Measurements from ENCODE around the gene TRIM37.
"Not testable (repeated sequence)": the region's sequence is repeated elsewhere in the genome, so short reads cannot be mapped to it uniquely, and the experiment has no call there.

TRIM37 gene, protein sequence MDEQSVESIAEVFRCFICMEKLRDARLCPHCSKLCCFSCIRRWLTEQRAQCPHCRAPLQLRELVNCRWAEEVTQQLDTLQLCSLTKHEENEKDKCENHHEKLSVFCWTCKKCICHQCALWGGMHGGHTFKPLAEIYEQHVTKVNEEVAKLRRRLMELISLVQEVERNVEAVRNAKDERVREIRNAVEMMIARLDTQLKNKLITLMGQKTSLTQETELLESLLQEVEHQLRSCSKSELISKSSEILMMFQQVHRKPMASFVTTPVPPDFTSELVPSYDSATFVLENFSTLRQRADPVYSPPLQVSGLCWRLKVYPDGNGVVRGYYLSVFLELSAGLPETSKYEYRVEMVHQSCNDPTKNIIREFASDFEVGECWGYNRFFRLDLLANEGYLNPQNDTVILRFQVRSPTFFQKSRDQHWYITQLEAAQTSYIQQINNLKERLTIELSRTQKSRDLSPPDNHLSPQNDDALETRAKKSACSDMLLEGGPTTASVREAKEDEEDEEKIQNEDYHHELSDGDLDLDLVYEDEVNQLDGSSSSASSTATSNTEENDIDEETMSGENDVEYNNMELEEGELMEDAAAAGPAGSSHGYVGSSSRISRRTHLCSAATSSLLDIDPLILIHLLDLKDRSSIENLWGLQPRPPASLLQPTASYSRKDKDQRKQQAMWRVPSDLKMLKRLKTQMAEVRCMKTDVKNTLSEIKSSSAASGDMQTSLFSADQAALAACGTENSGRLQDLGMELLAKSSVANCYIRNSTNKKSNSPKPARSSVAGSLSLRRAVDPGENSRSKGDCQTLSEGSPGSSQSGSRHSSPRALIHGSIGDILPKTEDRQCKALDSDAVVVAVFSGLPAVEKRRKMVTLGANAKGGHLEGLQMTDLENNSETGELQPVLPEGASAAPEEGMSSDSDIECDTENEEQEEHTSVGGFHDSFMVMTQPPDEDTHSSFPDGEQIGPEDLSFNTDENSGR

DNA sequence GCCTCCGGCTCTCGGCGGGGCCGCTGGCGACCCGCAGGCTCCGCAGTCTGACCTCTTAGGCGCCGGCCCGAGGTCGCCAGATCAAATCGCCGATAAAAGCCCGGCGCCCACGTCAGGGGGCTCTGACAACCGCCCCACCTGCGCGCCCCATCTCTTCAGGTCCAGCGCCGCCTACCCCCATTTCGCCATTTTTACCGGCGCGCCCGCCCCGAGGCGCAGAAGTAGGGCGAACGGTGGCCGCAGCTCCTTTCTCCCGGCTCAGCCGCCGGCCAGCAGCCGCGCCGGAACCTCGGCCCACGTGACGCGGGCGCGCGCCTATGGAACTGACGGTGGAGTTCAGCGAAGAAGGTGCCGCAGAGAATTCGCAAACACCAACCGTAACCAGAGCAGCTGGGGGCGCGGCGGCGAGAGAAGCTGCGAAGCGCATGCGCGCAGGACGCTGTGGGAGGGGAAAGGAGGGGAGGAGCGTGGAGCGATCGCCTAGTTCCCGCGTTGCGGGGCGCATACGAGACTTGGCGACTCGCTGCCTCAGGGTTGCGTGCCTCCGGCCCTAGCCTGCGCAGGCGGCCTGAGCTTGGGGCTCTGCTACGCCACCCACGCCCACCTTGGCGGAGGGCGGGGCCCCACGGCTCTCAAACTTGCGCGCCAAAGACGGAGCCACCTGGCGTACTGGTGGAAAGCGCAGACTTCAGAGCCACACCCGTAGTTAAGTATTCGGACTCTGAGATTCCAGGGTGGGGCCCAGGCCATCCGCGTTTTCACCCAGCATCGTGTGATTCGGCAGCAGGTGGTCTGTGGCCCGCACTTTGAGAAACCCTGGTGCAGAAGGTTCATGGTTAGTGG lies at the start of gene TRIM37:
TRIM37 (minus strand) TSS at position 418 of the 843 bp plus-strand sequence. CDS start 419 bp downstream, outside the sequence.
- peak; percentile 96 to 97 for DNase-seq

DNA sequence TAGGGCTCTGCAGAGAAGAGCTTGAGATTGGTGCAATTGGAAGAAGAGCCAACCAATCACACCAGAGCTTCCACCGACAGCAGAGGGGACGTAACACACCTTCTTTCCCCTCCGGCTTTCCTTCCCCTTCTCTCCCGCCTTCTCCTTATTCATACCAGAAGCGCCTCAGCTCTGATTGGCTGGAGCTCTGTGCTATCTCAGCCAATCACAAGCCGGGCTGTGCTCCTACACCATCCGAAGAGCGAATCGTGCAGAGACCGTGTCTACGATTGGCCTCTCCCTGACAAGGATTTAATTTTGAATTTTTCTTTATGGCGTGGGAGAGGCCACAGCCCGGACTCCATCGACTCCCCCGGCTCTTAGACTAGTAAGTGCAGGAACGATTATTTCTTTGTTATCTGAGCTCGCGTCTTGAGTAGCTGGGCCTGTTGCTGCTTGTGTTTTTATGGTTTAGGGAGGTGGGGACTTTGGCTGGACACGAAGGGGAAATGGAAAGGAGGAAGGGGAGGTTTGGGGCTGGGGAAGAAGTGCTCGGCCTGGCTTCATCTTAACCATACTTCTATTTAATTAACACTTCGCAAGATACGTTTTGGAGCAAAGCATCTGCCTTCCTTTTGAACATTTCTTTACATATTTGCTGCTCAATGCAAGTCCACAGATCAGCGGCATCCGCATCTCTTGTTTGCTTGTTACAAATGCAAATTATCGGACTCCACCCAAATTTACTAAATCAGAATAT lies 48.9 kb upstream of the TRIM37 start, which contains the start of gene PRR11:
PRR11 (plus strand) TSS at position 308 of the 739 bp plus-strand sequence. CDS start 14,007 bp downstream, outside the sequence.
- DNase-seq: peak; percentile 79 to 84

DNA sequence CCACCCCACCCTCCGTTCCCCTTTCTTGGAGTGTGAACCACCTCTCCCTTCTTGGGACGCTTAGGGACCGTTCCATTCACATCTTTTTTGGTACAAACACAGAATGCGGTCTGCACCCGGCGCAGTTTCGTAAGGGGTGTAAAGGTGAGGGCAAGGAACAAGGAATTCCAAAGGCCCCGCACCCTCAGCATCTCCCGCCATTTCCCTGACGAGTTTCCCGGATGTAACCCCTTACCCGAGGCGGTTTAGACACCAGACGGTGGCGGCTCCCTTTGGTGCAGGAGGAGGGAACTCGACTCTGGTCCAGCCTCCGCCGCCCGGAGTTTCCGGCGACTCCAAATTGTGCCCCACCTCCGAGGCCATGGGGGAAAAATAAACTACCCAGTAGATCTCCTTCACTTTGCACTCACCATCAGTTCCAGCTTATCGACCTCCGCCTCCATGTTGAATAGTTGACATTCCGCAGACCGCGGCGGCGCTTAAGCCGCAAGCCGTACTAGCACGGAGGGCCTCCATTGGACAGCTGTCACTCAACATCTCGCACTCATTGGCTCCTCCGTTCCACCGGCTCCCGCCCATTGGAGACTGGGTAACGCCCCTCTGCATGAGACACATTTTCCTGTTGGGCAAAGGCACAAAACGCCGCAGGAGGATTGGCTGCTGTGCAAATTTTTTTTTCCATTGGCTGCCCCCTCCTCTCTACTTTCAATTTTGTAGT lies 48.2 kb upstream of the TRIM37 start, which contains the start of gene SKA2:
SKA2 (minus strand) TSS at position 466 of the 718 bp plus-strand sequence; CDS start at position 443, 23 bp downstream.
- peak; percentile 90 to 94 for DNase-seq

DNA sequence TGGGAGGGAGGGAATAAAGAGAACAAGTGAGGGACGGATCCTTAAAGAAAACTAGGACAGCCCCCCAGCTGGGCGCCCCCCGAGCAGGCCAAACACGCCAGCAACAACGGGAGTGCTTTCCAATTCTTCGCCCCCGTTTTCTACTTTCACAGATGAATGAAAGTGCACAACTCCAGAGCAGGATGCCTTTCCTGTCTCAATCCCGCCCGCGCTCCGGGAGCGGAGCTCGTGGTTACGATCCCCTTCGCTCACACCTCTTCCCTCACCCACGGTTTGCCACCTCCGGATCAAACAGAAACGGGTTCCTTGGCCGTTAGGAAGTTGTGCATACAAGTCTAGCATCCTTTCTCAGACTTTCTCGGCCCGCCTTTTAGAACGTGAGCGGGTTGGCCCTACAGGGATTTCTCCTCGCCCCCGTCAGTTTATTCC lies 47.6 kb upstream of the TRIM37 start:
- peak in 1 of 2 donors; percentile 32 for DNase-seq

DNA sequence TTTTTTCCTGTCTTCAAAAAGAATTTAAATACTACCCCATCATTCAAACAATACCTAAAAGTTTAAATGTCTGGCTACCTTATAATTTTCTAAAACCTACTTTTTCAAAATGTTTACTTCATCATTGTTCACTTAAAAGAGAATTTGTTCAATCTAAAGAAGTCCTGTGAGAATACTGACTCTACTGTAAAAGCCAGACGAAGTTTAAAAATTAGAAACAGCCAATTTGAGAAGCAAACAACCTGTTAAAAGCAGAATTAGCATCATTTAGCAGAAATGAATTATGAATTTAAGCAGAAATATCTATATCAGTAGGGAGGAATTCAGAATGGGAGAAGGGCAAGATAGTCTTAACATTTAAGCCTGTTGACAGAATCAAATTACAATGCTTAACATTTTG lies 46.2 kb upstream of the TRIM37 start:
- DNase-seq: no peak

DNA sequence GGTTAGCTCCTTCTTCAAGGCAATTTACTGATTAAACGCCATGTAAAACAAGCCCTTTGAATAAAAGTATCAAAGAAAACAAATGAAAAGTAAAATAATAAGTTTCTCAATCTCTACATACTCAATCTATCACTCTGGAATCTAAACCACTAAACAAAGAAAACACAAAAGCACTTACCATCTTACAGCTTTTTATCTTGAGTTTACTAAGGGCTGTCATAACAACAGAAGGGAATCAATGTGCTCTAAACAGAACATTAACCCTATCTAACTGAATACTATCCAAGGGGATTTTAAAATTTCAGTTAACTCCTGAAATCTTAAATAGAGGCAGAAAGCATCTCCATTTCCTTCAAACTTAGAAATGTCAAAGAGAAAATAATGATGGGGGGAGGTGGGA lies 44.9 kb upstream of the TRIM37 start:
- no peak for DNase-seq

DNA sequence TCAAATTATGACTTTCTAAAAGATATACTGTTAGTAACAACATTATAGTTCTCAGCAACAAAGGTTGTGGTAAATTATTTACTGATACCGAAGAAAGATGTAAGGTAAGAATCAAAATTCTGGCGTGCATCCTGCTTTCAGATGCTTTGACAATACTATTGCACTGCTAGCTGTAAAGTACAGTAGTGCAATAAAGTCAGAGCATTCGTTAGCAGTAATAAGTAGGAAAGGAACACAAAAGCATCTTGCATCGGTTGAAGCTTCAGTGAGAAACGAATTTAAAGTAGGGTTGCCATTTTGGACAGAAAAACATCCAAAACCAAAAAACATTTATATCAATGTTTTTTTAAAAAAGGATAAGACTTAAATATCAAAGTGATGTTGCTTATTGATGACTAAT lies 44.3 kb upstream of the TRIM37 start:
- DNase-seq: no peak

DNA sequence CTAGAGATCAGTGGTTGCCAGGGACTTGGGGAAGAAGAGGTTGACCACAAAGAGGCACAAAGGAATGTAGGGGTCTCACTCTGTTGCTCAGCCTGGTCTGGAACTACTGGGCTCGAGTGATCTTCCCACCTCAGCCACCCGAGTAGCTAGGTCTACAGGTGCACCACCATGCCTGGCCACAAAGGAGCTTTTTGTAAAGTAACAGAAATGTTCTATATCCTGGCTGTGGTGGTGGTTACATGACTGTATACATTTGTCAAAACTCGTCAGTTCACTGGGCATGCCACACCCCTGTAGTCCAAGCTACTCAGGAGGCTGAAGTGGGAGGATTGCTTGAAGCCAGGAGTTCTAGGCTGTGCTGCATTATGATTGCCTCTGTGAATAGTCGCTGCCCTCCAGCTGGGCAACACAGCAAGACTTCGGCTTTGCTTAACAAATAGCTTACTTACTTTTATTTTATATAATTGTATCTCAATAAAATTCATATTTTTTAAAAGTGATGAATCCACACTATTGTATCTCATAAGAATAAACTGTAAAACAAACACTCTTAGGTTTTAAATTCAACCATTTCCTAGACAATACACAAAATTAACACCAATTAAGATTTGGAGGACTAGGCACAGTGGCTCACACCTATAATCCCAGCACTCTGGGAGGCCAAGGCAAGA lies 43.3 kb upstream of the TRIM37 start:
- no peak for DNase-seq

DNA sequence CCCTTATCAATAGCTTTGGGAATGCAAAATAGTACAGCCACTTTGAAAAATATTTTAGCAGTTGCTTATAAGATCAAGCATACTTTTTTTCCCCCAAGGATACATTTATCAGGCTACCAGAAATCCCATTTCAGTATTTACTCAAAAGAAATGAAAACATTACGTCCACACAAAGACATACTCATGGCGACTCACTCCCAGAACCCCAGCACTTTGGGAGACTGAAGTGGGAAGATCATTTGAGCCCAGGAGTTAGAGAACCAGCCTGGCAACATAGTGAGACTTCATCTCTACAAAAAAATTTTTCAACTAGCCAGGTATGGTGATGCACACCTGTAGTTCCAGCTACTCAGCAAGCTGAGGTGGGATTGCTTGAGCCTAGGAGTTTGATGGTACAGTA lies 42.4 kb upstream of the TRIM37 start:
- DNase-seq: no peak

DNA sequence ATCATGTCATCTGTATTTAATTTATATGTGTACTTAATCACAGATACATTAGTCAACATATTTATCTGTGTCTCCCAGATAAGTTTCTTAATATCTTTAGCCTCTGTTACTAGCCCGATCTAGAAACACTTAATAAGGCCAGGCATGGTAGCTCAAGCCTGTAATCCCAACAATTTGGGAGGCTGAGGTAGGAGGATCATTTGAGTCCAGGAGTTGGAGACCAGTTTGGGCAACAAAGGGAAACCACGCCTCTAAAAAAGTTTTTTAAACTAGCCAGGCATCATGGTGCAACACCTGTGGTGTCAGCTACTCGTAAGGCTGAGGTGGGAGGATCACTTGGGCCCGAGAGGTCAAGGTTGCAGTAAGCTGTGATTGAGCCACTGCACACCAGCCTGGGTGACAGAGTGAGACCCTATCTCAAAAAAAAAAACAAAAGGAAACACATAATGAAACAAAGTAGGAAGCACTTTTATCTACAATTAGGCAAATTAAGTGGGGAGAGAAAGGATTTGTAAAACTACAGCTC lies 39.0 kb upstream of the TRIM37 start:
- DNase-seq: no peak

DNA sequence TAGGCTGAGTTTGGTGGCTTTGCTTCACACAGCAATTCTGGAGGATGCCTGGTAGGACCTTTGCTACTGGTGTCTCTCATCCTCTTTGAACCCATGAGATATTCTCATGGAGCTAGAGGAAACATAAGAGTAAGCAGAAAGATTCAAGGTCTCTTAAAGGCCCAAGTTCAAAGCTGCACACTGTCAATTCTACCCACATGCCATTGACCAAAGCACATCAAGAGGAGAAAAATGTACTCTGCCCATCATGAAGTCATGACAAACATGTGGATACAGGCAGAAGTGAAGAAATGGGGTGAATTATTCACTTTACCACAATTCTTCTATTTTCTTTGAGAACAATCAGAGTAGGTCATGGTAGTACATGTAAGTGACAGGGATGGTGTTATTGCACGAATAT lies 35.2 kb upstream of the TRIM37 start:
- no peak for DNase-seq

DNA sequence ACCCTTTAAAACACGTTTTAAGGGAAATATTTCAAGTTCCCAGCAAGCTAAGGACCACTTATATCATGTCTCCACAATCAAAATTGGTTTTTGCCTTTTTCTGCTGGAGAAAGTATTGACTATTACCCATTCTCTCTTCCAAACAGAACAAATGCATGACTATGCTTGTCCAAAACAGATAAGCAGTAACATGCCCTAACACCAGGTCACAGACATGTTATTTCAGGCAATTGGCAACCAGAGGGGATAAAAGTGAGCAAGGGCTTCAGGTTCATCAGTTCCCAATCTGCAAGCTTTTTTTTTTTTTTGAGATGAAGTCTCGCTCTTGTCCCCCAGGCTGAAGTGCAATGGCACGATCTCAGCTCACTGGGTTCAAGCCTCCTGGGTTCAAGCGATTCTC lies 33.3 kb upstream of the TRIM37 start:
- DNase-seq: no peak

DNA sequence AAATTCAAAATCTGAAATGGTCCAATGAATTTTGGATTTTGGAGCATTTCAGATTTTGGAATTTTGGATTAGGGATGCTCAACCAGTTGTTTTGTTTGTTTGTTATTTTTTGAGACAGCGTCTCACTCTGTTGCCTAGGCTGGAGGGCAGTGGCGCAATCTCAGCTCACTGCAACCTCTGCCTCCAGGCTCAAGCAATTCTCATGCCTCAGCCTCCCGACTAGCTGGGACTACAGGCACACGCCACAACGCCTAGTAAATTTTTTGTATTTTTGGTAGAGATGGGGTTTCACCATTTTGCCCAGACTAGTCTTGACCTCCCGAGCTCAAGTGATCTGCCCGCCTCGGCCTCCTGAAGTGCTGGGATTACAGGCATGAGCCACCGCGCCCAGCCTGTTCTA lies 31.7 kb upstream of the TRIM37 start:
- not testable (repeated sequence) for DNase-seq

DNA sequence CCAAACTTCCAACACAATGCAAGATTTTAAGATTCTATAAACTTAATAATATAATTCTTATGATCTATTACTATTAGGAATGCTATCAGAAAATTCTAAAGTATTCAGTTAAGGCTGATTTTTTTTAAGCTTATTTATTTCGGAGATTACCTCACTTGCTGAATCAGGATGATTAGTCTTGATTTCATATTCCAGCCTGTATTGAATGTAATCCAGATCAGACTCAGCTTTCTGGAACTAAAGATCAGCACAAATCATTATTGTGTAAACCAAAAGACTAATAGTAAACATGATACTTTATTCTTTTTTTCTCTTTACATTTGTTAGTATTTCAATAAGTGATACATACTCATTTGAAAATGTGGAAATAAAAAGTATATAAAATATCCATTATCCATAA lies 24.5 kb upstream of the TRIM37 start:
- no peak for DNase-seq

DNA sequence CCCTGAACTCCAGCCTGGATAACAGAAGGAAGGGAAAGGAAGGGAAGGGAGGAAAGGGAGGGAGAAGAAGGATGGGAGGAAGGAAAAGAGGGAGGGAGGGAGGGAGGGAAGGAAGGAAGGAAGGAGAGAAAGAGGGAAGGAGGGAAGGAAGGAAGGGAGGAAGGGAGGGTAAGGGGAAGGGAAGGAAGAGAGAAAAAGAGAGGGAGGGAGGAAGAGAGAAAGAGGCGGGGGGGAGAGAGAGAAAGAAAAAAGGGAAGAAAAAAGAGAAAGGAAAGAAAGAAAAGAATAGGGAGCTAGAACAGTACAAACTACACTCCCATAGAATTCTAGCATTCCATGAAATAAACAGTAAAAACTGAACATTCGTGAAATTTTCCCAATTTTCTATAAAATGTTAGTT lies 23.1 kb upstream of the TRIM37 start:
- no peak for DNase-seq

DNA sequence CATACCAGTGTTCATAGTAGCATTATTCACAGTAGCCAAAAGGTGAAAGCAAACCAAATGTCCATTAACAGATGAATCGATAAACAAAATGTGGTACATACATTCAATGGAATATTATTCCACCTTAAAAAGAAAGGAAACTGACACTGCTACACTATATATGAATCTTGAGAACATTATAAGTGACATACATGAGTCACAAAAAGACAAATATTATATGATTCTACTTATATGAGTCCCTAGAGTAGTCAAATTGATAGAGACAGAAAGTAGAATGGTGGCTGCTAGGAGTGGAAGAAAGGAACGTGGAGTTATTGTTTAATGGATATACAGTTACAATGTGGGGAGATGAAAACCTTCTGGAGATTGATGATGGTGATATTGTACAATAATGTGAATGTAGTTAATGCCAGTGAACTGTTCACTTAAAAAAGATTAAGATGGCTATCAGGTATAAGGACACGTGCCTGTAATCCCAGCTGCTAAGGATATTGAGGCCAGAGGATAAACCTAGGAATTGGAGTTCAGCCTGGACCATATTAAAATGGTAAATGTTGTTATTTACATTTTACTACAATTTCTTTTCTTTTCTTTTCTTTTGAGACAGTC lies 20.2 kb upstream of the TRIM37 start:
- DNase-seq: no peak

DNA sequence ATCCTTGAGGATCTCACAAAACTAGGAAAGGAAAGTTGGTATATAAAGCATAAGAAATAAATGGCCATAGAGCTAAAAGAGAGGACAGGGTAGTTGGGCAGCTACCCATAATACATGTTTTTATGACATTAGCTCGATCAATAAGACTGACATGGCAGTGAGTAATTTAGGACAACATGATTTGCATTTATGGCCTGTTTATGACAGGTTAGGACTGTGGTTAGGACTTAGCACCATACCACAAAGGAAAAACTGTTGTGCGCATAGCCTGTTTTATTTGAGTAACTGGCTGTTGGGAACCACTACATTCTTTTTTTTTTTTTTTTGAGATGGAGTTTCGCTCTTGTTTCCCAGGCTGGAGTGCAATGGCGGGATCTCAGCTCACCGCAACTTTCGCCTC lies 18.0 kb upstream of the TRIM37 start:
- no peak for DNase-seq

DNA sequence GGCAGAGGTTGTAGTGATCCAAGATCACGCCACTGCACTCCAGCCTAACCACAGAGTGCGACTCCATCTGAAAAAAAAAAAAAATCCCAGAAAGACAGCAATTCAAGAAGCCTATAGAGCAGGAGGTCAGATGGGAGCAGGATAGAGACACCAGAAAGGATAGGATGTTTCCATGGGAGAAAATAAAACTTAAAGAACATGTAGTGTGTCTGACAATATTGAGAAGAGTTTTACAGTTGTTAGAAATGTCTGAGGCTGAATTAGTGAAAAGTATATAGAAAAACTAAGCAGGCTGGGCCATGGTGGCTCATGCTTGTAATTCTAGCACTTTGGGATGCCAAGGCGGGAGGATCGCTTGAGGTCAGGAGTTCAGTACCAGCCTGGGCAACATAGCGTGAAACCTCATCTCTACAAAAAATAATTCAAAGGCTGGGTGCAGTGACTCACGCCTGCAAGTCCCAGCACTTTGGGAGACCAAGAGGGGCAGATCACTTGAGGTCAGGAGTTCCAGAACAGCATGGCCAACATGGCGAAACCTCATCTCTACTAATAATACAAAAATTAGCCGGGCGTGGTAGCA lies 15.3 kb upstream of the TRIM37 start:
- no peak for DNase-seq

DNA sequence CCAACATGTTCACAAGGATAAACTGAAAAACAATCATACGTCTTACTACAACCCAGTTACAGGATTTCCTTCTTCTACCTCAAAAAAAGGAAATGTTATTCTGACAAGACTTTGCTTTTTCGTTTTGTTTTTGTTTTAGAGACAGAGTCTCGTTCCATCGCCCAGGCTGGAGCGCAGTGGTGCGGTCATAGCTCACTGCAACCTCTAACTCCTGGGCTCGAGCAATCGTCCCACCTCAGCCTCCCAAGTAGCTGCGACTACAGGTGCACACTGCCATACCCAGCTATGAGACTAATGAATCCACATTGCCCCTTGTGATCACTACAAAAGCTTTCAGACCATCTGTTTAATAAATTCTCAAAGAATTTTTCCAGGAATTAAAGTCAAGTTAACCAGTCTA lies 8.8 kb upstream of the TRIM37 start:
- DNase-seq: no peak
